Smooth muscle cell (in vitro differentiated cells): ENCODE data around the gene SEPTIN12. TPM values are rescaled to one million over a fixed set of nuclear protein-coding genes. Genes with fewer than 3 reads are reported as not detected.

Experiments
- DNase-seq: peaks from one replicate; lab custom pipeline; 2025; ENCODE audit not compliant: unreplicated experiment; lab: John Stamatoyannopoulos, UW
- H2AFZ ChIP-seq: fragments of 200-600 bp; sonication (generic); 2 replicates; pipeline ENCODE4 v1.6.0; 2016; ENCODE audit warnings: antibody characterized with exemption, low read depth, mild to moderate bottlenecking
- H3F3A ChIP-seq: fragments of 200-600 bp; sonication (generic); 2 replicates; pipeline ENCODE4 v1.6.0; 2017; ENCODE audit warnings: antibody characterized with exemption, low read depth
- H3K27ac ChIP-seq: fragments of 200-600 bp; sonication (generic); 2 replicates; pipeline ENCODE4 v1.5.1; 2016; ENCODE audit warnings: low read depth, mild to moderate bottlenecking
- H3K27me3 ChIP-seq: fragments of 200-600 bp; sonication (generic); 2 replicates; pipeline ENCODE4 v1.6.1; 2016; ENCODE audit warnings: low read depth, mild to moderate bottlenecking
- H3K36me3 ChIP-seq: fragments of 200-600 bp; sonication (generic); 2 replicates; pipeline ENCODE4 v1.5.1; 2016; ENCODE audit warnings: low read depth
- H3K4me1 ChIP-seq: fragments of 200-600 bp; sonication (generic); 2 replicates; pipeline ENCODE4 v1.5.1; 2016; ENCODE audit warnings: low read depth
- H3K4me2 ChIP-seq: fragments of 200-600 bp; sonication (generic); 2 replicates; pipeline ENCODE4 v1.6.0; 2016; ENCODE audit warnings: mild to moderate bottlenecking
- H3K4me3 ChIP-seq: fragments of 200-600 bp; sonication (generic); 2 replicates; pipeline ENCODE4 v1.5.1; 2016; ENCODE audit warnings: mild to moderate bottlenecking
- H3K79me2 ChIP-seq: fragments of 200-600 bp; sonication (generic); 2 replicates; pipeline ENCODE4 v1.6.0; 2016; ENCODE audit warnings: low read depth, mild to moderate bottlenecking
- H3K9ac ChIP-seq: fragments of 200-600 bp; sonication (generic); 2 replicates; pipeline ENCODE4 v1.6.0; 2016; ENCODE audit warnings: low read depth
- H3K9me3 ChIP-seq: fragments of 200-600 bp; sonication (generic); replicated peaks from 2 replicates; pipeline ENCODE4 v1.5.1; 2016; ENCODE audit warnings: low read depth
- H4K20me1 ChIP-seq: fragments of 200-600 bp; sonication (generic); 2 replicates; pipeline ENCODE4 v1.6.0; 2016; ENCODE audit warnings: low read depth
- WGBS: methylation state at CpG from one replicate; pipeline ENCODE4 v1.1.7; 2016; ENCODE audit warnings: low lambda C conversion rate; 5-methylcytosine and 5-hydroxymethylcytosine counted together
- polyA plus RNA-seq: library from polyadenylated mRNA; unstranded; fragments of >200 nt; fragmentation: Nextera tagmentation; extraction: Ambion mirVana; gene quantifications from 2 replicates; pipeline ENCODE4 v1.2.1, GENCODE V29; 2016
- total RNA-seq: library from RNA; depleted of rRNA; stranded (reverse); fragments of >200 nt; gene quantifications from 2 replicates; pipeline ENCODE4 v1.2.3, GENCODE V29; 2014
- TF ChIP-seq, protein P1 (sequence below): fragments of 200-600 bp; sonication (generic); IDR thresholded peaks from 2 replicates; pipeline ENCODE4 v1.5.1; 2017; ENCODE audit warnings: borderline replicate concordance, mild to moderate bottlenecking, antibody characterized with exemption; ENCODE audit not compliant: insufficient read depth, poor library complexity, severe bottlenecking

SEPTIN12 gene
- total and polyA plus RNA-seq, 2 experiments from 2014 or later: not detected

DNA sequence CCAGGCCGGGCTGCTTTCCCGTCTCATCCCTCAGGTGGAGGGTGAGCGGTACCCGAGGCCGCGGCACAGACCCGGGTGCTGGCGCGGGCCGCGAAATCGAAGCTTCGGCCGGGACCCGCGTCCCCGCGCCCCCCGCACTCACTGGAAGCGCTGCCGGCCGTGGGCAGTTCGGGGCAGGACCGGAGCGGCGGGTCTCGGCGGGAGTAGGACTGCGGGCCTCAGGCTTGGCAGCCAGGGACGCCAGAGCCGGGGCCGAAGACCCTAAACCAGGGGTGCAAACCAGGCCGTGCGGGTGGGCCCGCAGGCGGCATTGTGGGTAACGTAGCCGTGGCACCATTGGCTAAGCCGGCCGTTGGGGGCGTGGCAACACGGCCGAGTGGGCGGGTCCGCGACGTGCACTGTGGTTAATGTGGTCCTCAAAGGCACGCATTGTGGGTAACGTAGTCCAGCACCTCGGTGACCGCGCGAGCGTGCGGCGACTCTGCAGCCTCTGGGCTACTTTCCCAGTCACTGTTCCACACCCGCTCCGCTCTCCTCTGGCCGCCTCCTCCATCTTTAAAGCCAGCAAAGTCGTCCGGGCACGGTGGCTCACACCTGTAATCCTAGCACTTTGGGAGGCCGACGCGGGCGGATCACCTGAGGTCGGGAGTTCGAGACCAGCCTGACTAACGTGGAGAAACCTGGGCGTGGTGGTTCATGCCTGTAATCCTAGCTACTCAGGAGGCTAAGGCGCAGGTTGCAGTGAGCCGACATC lies 21.1 kb downstream of the SEPTIN12 start, which contains the start of gene ZNF500:
TSS of gene ZNF500 (minus strand) at position 288 of the 754 bp plus-strand sequence. CDS start 1,184 bp downstream, outside the sequence.
- Histone ChIP-seq H3K4me1 (peaks cover 14% of the 10 kb centered on the region), H3K4me3 (peak within 1 kb of the TSS; percentile 99), H3K9me3 (no peaks in the 10 kb centered on the region), H2AFZ (peak within 1 kb of the TSS; percentile 99), H3K36me3 (no peaks in the 10 kb centered on the region), H3F3A (peaks cover 9% of the 10 kb centered on the region), H3K79me2 (peaks cover 23% of the 10 kb centered on the region), H4K20me1 (no peaks in the 10 kb centered on the region), H3K27me3 (no peaks in the 10 kb centered on the region), H3K4me2 (peak within 1 kb of the TSS; percentile 98), H3K27ac (peak within 1 kb of the TSS; percentile 69), H3K9ac (peak within 1 kb of the TSS; percentile 95)
- TF ChIP-seq, protein P1, sequence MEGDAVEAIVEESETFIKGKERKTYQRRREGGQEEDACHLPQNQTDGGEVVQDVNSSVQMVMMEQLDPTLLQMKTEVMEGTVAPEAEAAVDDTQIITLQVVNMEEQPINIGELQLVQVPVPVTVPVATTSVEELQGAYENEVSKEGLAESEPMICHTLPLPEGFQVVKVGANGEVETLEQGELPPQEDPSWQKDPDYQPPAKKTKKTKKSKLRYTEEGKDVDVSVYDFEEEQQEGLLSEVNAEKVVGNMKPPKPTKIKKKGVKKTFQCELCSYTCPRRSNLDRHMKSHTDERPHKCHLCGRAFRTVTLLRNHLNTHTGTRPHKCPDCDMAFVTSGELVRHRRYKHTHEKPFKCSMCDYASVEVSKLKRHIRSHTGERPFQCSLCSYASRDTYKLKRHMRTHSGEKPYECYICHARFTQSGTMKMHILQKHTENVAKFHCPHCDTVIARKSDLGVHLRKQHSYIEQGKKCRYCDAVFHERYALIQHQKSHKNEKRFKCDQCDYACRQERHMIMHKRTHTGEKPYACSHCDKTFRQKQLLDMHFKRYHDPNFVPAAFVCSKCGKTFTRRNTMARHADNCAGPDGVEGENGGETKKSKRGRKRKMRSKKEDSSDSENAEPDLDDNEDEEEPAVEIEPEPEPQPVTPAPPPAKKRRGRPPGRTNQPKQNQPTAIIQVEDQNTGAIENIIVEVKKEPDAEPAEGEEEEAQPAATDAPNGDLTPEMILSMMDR: no peak
- 6% methylated on average over 72 of the region's 72 CpGs for WGBS
- DNase-seq: peak; percentile 88

DNA sequence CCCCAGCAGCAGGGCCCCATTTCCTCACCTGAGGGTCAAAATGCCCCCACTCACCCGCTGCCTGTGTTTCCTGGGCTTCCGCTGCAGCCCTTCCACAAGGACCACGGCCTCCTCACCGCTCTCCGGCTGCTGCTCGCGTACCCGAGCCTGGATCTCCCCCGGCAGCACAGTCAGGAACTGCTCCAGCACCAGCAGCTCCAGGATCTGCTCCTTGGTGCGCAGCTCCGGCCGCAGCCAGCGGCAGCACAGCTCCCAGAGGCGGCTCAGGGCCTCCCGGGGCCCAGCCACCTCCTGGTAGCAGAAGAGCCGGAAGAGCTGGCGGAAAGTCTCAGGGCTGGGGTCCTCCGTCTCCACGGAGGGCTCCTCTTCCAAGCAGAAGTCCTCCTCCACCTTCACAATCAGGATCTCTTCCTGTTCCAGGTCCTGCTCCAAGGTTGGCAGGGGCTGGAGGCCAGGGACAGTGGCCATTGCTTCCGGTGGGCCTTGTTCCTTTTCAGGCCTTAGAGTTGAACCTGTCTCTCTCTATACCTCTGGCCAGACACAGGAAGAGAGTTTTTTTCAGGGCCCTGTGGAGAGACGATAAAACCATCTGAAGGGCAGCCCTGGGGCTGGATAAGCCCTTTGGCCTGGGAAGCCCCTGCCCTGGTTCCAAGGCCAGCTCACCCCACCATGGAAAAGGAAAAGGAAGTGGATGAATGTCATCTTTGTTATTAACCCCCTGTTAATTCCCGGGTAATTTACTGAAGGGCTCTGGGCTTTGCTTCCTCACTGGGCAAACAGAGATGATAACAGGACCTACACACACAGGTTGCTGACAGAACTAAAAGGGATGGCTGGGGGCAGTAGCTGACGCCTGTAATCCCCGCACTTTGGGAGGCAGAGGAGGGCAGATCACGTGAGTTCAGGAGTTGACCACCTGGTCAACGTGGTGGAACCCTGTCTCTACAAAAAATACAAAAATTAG lies 22.4 kb downstream of the SEPTIN12 start:
- no peaks in the 10 kb centered on the region for H4K20me1 ChIP-seq
- no peak for DNase-seq
- TF ChIP-seq, protein P1: no peak
- peaks cover 9% of the 10 kb centered on the region for H3F3A ChIP-seq
- H3K4me1 ChIP-seq: peaks cover 14% of the 10 kb centered on the region
- no peaks in the 10 kb centered on the region for H3K9me3 ChIP-seq
- peak overlapping the region; percentile 95 for H3K9ac ChIP-seq
- no peaks in the 10 kb centered on the region for H3K36me3 ChIP-seq
- WGBS: 88% methylated on average over 26 of the region's 26 CpGs
- peak overlapping the region; percentile 99 for H3K4me3 ChIP-seq
- H3K27ac ChIP-seq: no peak overlapping the region
- peak overlapping the region; percentile 98 for H3K4me2 ChIP-seq
- peaks cover 23% of the 10 kb centered on the region for H3K79me2 ChIP-seq
- no peak overlapping the region for H2AFZ ChIP-seq
- H3K27me3 ChIP-seq: no peaks in the 10 kb centered on the region

DNA sequence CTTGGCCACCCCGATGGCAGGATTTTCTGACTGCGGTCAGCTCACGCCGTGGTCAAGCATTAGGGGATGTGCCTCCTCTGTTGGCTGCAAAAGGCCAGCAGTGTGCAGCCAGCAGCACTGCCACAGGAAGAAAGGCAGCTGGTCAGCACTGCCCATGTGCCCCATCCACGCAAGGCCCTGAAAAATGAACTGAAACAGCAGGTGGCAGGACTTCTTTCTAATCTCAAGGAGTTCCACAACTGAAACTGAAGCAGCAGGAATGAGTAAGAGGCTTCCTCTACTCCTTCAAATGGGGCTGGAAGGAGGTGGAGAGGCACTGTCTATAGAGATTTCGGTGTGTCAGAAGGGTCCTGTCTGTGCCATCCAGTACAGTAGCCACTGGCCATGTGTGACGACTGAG lies 24.4 kb downstream of the SEPTIN12 start:
- H3K79me2 ChIP-seq: peaks cover 23% of the 10 kb centered on the region
- H4K20me1 ChIP-seq: no peaks in the 10 kb centered on the region
- no peaks in the 10 kb centered on the region for H3K36me3 ChIP-seq
- no peak overlapping the region for H2AFZ ChIP-seq
- no peak overlapping the region for H3K9ac ChIP-seq
- H3K9me3 ChIP-seq: no peaks in the 10 kb centered on the region
- H3K27ac ChIP-seq: no peak overlapping the region
- over 99% methylated on average over 7 of the region's 7 CpGs for WGBS
- TF ChIP-seq, protein P1: no peak
- peaks cover 14% of the 10 kb centered on the region for H3K4me1 ChIP-seq
- no peaks in the 10 kb centered on the region for H3K27me3 ChIP-seq
- no peak for DNase-seq
- H3K4me2 ChIP-seq: no peak overlapping the region
- peaks cover 9% of the 10 kb centered on the region for H3F3A ChIP-seq
- H3K4me3 ChIP-seq: no peak overlapping the region
